Transverse colon (tissue), 4 donors: ENCODE results near the gene CLVS2. TPM values are rescaled to one million over a fixed set of nuclear protein-coding genes. Genes with fewer than 3 reads are reported as not detected.

Source experiments
- DNase-seq: peaks from one replicate; pipeline ENCODE4 v3.0.0-alpha.2; 2019
- H3K27ac ChIP-seq, 4 donors: fragments of 200-600 bp; sonication (generic); 2 replicates each; pipeline ENCODE4 v1.5.1; 2016 to 2018; ENCODE audit warnings: inconsistent platforms in 4 of 4
- H3K27me3 ChIP-seq: fragments of 200-600 bp; sonication (generic); 2 replicates; pipeline ENCODE4 v1.5.1; 2017; ENCODE audit warnings: inconsistent platforms
- H3K36me3 ChIP-seq, 4 donors: fragments of 200-600 bp; sonication (generic); 2 replicates each; pipeline ENCODE4 v1.5.1; 2017 to 2019; ENCODE audit warnings: inconsistent platforms in 4 of 4
- H3K4me1 ChIP-seq, 4 donors: fragments of 200-600 bp; sonication (generic); 2 replicates each; pipeline ENCODE4 v1.5.1; 2017 to 2020; ENCODE audit warnings: inconsistent platforms in 4 of 4
- H3K4me3 ChIP-seq, 4 donors: fragments of 200-600 bp; sonication (generic); 1 replicate in 1 of 4; 2 replicates in 3 of 4; pipeline versions ENCODE4 v1.5.1 to v1.6.1; 2017 to 2019; ENCODE audit warnings: inconsistent platforms in 4 of 4
- H3K9me3 ChIP-seq, 2 donors: fragments of 200-600 bp; sonication (generic); 2 replicates each; pipeline ENCODE4 v1.5.1; 2017 to 2019; ENCODE audit warnings: inconsistent platforms in 2 of 2
- EP300 ChIP-seq: sonication (generic); formaldehyde crosslinking; IDR thresholded peaks from one replicate; pipeline ENCODE4 v1.6.1; 2017; ENCODE audit warnings: antibody characterized with exemption, low read depth
- POLR2A ChIP-seq: fragments of 450-650 bp; IDR thresholded peaks from one replicate; pipeline ENCODE4 v1.6.1; 2016; ENCODE audit warnings: antibody characterized with exemption, mild to moderate bottlenecking, moderate library complexity
- POLR2AphosphoS5 ChIP-seq, 3 donors: sonication (generic); formaldehyde crosslinking; IDR thresholded peaks; one replicate each; pipeline ENCODE4 v1.6.1; 2016; ENCODE audit warnings: antibody characterized with exemption in 3 of 3
- WGBS, 2 donors: methylation state at CpG; one replicate each; pipeline ENCODE4 v1.1.5; 2018; ENCODE audit warnings: low coverage in 1 of 2; 5-methylcytosine and 5-hydroxymethylcytosine counted together
- in situ Hi-C, 4 donors: fragments of 200-750 bp; cut with MboI; loops; one replicate each; pipeline versions ENCODE4 v1.15.0 to v1.15.1; 2017; ENCODE audit warnings: low sequenced_read_pairs in 3 of 4, low pct_ligation_motif_present in 1 of 4, low pct_unique_long_range_greater_than_20kb in 1 of 4
- intact Hi-C: fragments of 100-400 bp; cut with DNase I; formaldehyde crosslinking; loops from one replicate; pipeline ENCODE4 v1.15.1; 2023; ENCODE audit warnings: low total_unique reads
- total RNA-seq, 4 donors: library from RNA; depleted of rRNA; stranded (reverse); fragments of >200 nt; gene quantifications; one replicate each; pipeline ENCODE4 v1.1.0, GENCODE V29; 2016
- TF ChIP-seq, protein P1 (sequence below), 5 experiments: fragments of 200-600 bp in 3 of 5; fragments of 450-650 bp in 2 of 5; sonication (generic) in 3 of 5; IDR thresholded peaks; 1 replicate in 2 of 5; 2 replicates in 3 of 5; pipeline ENCODE4 v1.5.1; 2016 to 2017; ENCODE audit warnings: antibody characterized with exemption in 5 of 5, inconsistent platforms in 3 of 5, mild to moderate bottlenecking in 2 of 5, moderate library complexity in 1 of 5

The CLVS2 gene
- total RNA-seq, 4 donors from 2014 or later: 0.32 to 0.41 TPM; not detected in 2

- in situ Hi-C loops: no loop called here
- Histone ChIP-seq H3K4me1 (no peaks in the 10 kb centered on the region), H3K36me3 (no peaks in the 10 kb centered on the region), H3K27me3 (no peaks in the 10 kb centered on the region), H3K27ac (no peak overlapping the region), H3K4me3 (no peak overlapping the region), H3K9me3 (no peaks in the 10 kb centered on the region)
- 72% methylated on average over 1 of the region's 1 CpG; no CpG with 5 or more reads in 1 of the 2 donors for WGBS, 2 donors
- intact Hi-C loops: no loop called here
- TF ChIP-seq, protein P1, sequence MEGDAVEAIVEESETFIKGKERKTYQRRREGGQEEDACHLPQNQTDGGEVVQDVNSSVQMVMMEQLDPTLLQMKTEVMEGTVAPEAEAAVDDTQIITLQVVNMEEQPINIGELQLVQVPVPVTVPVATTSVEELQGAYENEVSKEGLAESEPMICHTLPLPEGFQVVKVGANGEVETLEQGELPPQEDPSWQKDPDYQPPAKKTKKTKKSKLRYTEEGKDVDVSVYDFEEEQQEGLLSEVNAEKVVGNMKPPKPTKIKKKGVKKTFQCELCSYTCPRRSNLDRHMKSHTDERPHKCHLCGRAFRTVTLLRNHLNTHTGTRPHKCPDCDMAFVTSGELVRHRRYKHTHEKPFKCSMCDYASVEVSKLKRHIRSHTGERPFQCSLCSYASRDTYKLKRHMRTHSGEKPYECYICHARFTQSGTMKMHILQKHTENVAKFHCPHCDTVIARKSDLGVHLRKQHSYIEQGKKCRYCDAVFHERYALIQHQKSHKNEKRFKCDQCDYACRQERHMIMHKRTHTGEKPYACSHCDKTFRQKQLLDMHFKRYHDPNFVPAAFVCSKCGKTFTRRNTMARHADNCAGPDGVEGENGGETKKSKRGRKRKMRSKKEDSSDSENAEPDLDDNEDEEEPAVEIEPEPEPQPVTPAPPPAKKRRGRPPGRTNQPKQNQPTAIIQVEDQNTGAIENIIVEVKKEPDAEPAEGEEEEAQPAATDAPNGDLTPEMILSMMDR (IDR thresholded peaks at IDR 0.05): no peak
- no peak for TF ChIP-seq POLR2A
- no peak for TF ChIP-seq POLR2AphosphoS5 (IDR thresholded peaks at IDR 0.05)
- TF ChIP-seq EP300: no peak
- DNase-seq: no peak
Measured at GRCh38 chr6:123055256-123055655, 59.2 kb downstream of the CLVS2 start.

- Histone ChIP-seq H3K4me3 (no peak overlapping the region), H3K4me1 (no peaks in the 10 kb centered on the region), H3K27ac (no peak overlapping the region), H3K36me3 (no peaks in the 10 kb centered on the region), H3K27me3 (no peaks in the 10 kb centered on the region), H3K9me3 (no peaks in the 10 kb centered on the region)
- WGBS, 2 donors: 56 to 60% methylated on average over 1 of the region's 1 CpG
- no peak for DNase-seq
- intact Hi-C loops: no loop called here
- no peak for TF ChIP-seq POLR2A
- TF ChIP-seq, protein P1 (IDR thresholded peaks at IDR 0.05): no peak
- TF ChIP-seq EP300: no peak
- no peak for TF ChIP-seq POLR2AphosphoS5 (IDR thresholded peaks at IDR 0.05)
- in situ Hi-C loops: no loop called here
Measured at GRCh38 chr6:123062670-123063069, 66.6 kb downstream of the CLVS2 start.

- H3K27ac ChIP-seq: no peak overlapping the region
- H3K36me3 ChIP-seq: no peaks in the 10 kb centered on the region
- WGBS, 2 donors: 25 to 33% methylated on average over 2 of the region's 2 CpGs
- no peaks in the 10 kb centered on the region for H3K27me3 ChIP-seq
- H3K9me3 ChIP-seq: no peaks in the 10 kb centered on the region
- TF ChIP-seq POLR2AphosphoS5 (IDR thresholded peaks at IDR 0.05) (no peak), EP300 (no peak), POLR2A (no peak)
- TF ChIP-seq, protein P1 (IDR thresholded peaks at IDR 0.05): no peak
- no peak for DNase-seq
- H3K4me3 ChIP-seq: no peak overlapping the region
- intact Hi-C loops (no loop called here), in situ Hi-C loops (no loop called here)
- no peaks in the 10 kb centered on the region for H3K4me1 ChIP-seq
Measured at GRCh38 chr6:123064038-123064437, 68.0 kb downstream of the CLVS2 start.

- H3K4me1 ChIP-seq: no peaks in the 10 kb centered on the region
- H3K9me3 ChIP-seq: no peaks in the 10 kb centered on the region
- no peaks in the 10 kb centered on the region for H3K36me3 ChIP-seq
- H3K27me3 ChIP-seq: no peaks in the 10 kb centered on the region
- H3K4me3 ChIP-seq: no peak overlapping the region
- in situ Hi-C loops: no loop called here
- intact Hi-C loops: no loop called here
- WGBS, 2 donors: 73 to 79% methylated on average over 2 of the region's 2 CpGs
- no peak overlapping the region for H3K27ac ChIP-seq
- TF ChIP-seq POLR2A (no peak), POLR2AphosphoS5 (IDR thresholded peaks at IDR 0.05) (no peak), EP300 (no peak)
- TF ChIP-seq, protein P1 (IDR thresholded peaks at IDR 0.05): no peak
- no peak for DNase-seq
Measured at GRCh38 chr6:123074616-123075015, 78.6 kb downstream of the CLVS2 start.
